DMS53 (cell line): ENCODE measurements around the gene GARS1.

Experiments
- DNase-seq: peaks from one replicate; lab custom pipeline; 2025; lab: John Stamatoyannopoulos, UW

Gene GARS1

GRCh38 chr7:30682212-30683083, 87.8 kb downstream of the GARS1 start, which contains the start of gene CRHR2:
Gene CRHR2, minus strand, starts transcription at chr7:30682456. Its CDS starts 176 bp downstream, at chr7:30682280.
- DNase-seq: peak; percentile 80

- no peak for DNase-seq
These were observed 88.6 kb downstream of the GARS1 start for GRCh38 chr7:30683306-30683705.
